Kidney (tissue), 14 donors: ENCODE data around the gene CHST12. TPM values are rescaled to one million over a fixed set of nuclear protein-coding genes. Genes with fewer than 3 reads are reported as not detected.

ENCODE experiments used
- DNase-seq, 5 donors: peaks; one replicate each; pipeline ENCODE4 v3.0.0-alpha.2; 2013 to 2020
- FAIRE-seq: peaks from 2 replicates; lab custom pipeline; 2012; peaks lifted over from hg19 to GRCh38; lab: Jason Lieb, UNC
- H3K27ac ChIP-seq, 2 donors: one replicate each; pipeline ENCODE4 v1.7.0; 2013; ENCODE audit warnings: low read depth in 2 of 2, low read length in 2 of 2, inconsistent platforms in 1 of 2
- H3K27me3 ChIP-seq: one replicate; pipeline ENCODE4 v1.7.1; 2013; ENCODE audit warnings: low read length, inconsistent platforms; ENCODE audit not compliant: control insufficient read depth, insufficient read depth
- H3K36me3 ChIP-seq, 3 donors: one replicate each; pipeline versions ENCODE4 v1.7.0 to v1.7.1; 2013; ENCODE audit warnings: low read length in 3 of 3, control low read depth in 1 of 3, inconsistent platforms in 1 of 3; ENCODE audit not compliant: insufficient read depth in 3 of 3, control insufficient read depth in 2 of 3
- H3K4me1 ChIP-seq, 3 donors: one replicate each; pipeline versions ENCODE4 v1.7.0 to v1.7.1; 2013; ENCODE audit warnings: low read length in 3 of 3, inconsistent platforms in 1 of 3, low read depth in 1 of 3; ENCODE audit not compliant: control insufficient read depth in 2 of 3, insufficient read depth in 2 of 3
- H3K4me3 ChIP-seq, 3 donors: one replicate each; pipeline versions ENCODE4 v1.7.0 to v1.8.1; 2013; ENCODE audit warnings: low read length in 3 of 3, control low read depth in 1 of 3, inconsistent platforms in 1 of 3
- H3K9ac ChIP-seq, 3 donors: one replicate each; pipeline versions ENCODE4 v1.7.0 to v1.7.1; 2013; ENCODE audit warnings: low read length in 3 of 3, control low read depth in 1 of 3, inconsistent platforms in 1 of 3
- H3K9me3 ChIP-seq, 3 donors: one replicate each; pipeline versions ENCODE4 v1.7.0 to v1.7.1; 2013; ENCODE audit warnings: low read length in 3 of 3, control low read depth in 1 of 3, inconsistent platforms in 1 of 3; ENCODE audit not compliant: control insufficient read depth in 2 of 3, insufficient read depth in 1 of 3
- intact Hi-C: fragments of 100-400 bp; cut with DNase I; formaldehyde crosslinking; loops from one replicate; pipeline ENCODE4 v1.11.1; 2022
- polyA plus RNA-seq: library from polyadenylated mRNA; stranded (reverse); fragments of 350-450 nt; fragmentation: Illumina TruSeq; extraction: RNeasy Lipid Tissue Mini Kit (QIAGEN cat#74804); gene quantifications from one replicate; pipeline ENCODE4 v1.2.3, GENCODE V29; 2014; ENCODE audit warnings: low read depth, low replicate concordance; ENCODE audit not compliant: insufficient read depth
- total RNA-seq: library from RNA; stranded (reverse); fragmentation: NEBNext Ultra II Directional; extraction: Animal tissue kit (Norgen Biotek cat#: 25700); gene quantifications from one replicate; pipeline ENCODE4 v1.2.1, GENCODE V29; 2021
- TF ChIP-seq, protein P1 (sequence below): IDR thresholded peaks from 3 replicates; pipeline ENCODE4 v1.5.1; 2012; ENCODE audit warnings: mild to moderate bottlenecking, moderate library complexity, borderline replicate concordance; ENCODE audit not compliant: insufficient read depth; ENCODE audit errors: extremely low read depth
- donor health status: control.
- donor health status: control.
- donor health status: control.
- donor health status: control.
- donor health status: control.
- donor health status: DM: yes; HTN: yes; CAD: no.
- donor health status: Normal renal cell carcinoma (clear cell type).

The CHST12 gene
- total and polyA plus RNA-seq, 2 donors from 2014 or later: 16.3 to 25.6 TPM

DNA sequence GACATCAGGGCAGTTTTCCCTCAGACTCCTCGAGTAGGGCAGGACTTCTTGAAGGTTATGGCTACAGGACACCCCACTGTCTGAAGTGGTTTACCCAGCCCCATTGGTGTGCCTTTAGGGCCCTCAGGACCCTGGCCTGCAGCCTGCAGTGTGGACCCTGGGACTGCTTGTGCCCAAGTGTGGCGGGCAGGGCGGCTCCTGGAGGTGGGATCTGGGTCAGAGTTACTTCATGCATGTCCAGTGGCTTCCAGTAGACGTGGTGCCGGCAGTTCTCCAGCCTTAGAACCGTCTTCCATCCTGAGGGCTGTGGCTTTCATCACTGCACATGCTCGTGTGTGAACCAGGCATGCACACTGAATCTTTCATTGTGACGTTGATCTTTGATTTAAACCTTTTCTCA is 32.1 kb upstream of the CHST12 start:
- intact Hi-C loops: no loop called here
- TF ChIP-seq, protein P1, sequence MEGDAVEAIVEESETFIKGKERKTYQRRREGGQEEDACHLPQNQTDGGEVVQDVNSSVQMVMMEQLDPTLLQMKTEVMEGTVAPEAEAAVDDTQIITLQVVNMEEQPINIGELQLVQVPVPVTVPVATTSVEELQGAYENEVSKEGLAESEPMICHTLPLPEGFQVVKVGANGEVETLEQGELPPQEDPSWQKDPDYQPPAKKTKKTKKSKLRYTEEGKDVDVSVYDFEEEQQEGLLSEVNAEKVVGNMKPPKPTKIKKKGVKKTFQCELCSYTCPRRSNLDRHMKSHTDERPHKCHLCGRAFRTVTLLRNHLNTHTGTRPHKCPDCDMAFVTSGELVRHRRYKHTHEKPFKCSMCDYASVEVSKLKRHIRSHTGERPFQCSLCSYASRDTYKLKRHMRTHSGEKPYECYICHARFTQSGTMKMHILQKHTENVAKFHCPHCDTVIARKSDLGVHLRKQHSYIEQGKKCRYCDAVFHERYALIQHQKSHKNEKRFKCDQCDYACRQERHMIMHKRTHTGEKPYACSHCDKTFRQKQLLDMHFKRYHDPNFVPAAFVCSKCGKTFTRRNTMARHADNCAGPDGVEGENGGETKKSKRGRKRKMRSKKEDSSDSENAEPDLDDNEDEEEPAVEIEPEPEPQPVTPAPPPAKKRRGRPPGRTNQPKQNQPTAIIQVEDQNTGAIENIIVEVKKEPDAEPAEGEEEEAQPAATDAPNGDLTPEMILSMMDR: no peak
- H3K9ac ChIP-seq: no peak overlapping the region
- H3K36me3 ChIP-seq: peaks cover 5 to 69% (median 53%) of the 10 kb centered on the region in 3 donors
- no peaks in the 10 kb centered on the region for H3K27me3 ChIP-seq
- H3K4me3 ChIP-seq: no peak overlapping the region
- DNase-seq (no peak), FAIRE-seq (no peak)
- H3K4me1 ChIP-seq: no peaks in the 10 kb centered on the region
- no peaks in the 10 kb centered on the region for H3K9me3 ChIP-seq
- no peak overlapping the region for H3K27ac ChIP-seq

DNA sequence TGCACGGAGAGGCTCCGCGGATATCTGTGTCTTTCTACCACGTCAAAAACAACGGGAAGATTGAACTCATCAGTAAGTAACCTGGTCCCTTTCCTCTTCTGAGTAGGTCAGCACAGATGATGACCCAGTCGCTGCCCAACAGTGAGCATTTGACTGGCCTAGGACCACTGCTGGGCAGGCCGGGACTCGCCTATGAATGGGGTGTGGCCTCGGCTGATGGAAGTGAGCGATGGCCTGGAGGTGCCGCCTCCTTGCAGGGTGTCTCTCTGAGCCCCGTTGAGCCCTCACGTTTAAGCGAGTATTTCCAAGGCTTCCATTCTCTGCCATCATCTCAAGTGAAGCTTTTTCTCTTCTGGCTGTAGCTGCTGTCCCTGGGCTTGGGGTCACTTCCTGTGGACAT is 30.7 kb upstream of the CHST12 start:
- no peaks in the 10 kb centered on the region for H3K27me3 ChIP-seq
- peaks cover 5 to 77% (median 56%) of the 10 kb centered on the region in 3 donors for H3K36me3 ChIP-seq
- no peak for DNase-seq

DNA sequence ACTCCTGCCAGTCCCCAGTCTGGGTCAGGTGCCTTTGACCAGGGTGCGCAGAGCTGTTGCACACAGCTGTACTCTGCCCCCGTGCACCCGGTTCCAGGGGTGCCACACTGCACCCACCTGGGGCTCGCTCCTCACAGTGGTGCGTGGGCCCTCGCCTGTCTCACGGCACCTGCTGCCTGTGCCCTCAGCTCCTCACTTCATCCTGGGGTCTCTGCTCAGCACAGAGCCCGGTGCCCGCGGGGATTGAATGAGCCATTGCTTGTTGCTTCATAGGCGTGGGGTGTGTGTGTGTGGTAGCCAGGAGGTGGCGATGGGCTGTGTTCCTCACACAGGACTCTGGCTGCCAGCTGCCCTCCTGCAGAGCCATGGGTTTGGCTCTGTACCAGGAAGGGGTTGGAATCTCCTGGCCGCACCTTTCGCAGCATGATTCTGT is 30.3 kb upstream of the CHST12 start:
- TF ChIP-seq, protein P1: no peak
- FAIRE-seq: no peak
- intact Hi-C loops: no loop called here
- Histone ChIP-seq H3K36me3 (peaks cover 5 to 74% (median 57%) of the 10 kb centered on the region in 3 donors), H3K4me3 (no peak overlapping the region), H3K9me3 (no peaks in the 10 kb centered on the region), H3K4me1 (no peaks in the 10 kb centered on the region), H3K27me3 (no peaks in the 10 kb centered on the region), H3K9ac (no peak overlapping the region), H3K27ac (no peak overlapping the region)
- DNase-seq: no peak

More for the DNA sequence above, 30.7 kb upstream of the CHST12 start:
- TF ChIP-seq, protein P1: no peak
- no peaks in the 10 kb centered on the region for H3K9me3 ChIP-seq
- intact Hi-C loops: no loop called here
- no peak overlapping the region for H3K9ac ChIP-seq
- no peak overlapping the region for H3K4me3 ChIP-seq
- FAIRE-seq: no peak
- H3K4me1 ChIP-seq: no peaks in the 10 kb centered on the region
- no peak overlapping the region for H3K27ac ChIP-seq

DNA sequence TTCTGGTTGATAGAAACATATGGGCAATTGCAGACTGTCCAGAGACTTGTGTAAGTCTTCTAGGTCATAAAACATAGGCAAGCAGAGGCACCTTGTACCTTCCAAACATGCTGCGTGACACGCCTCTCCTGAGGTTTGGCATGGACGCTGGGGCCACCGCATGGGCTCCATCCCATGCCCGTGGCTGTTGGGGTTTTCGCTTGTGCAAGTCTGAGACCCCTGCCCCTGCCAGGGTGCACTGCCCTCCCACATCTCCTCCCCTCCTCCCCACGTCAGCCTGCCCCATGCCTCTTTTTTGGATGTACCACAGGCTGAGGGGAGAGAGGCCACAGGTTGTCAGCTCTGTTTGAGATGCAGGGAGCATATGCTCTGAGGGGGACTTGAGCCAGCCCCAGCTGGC is 29.8 kb upstream of the CHST12 start:
- no peak overlapping the region for H3K27ac ChIP-seq
- TF ChIP-seq, protein P1: no peak

More for the DNA sequence above, 29.8 kb upstream of the CHST12 start:
- Histone ChIP-seq H3K4me1 (no peaks in the 10 kb centered on the region), H3K4me3 (no peak overlapping the region), H3K9ac (no peak overlapping the region), H3K9me3 (no peaks in the 10 kb centered on the region), H3K27me3 (no peaks in the 10 kb centered on the region), H3K36me3 (peaks cover 5 to 74% (median 61%) of the 10 kb centered on the region in 3 donors)
- intact Hi-C loops: no loop called here
- DNase-seq (no peak), FAIRE-seq (no peak)
